Midbrain (tissue), 1 donor: Measurements from ENCODE around the gene HSPA12B.

Experiments
- DNase-seq: peaks from one replicate; lab custom pipeline; 2025; lab: John Stamatoyannopoulos, UW

HSPA12B gene

GRCh38 chr20:3732327-3733118 lies at the start of gene HSPA12B:
Gene HSPA12B (plus strand): TSS chr20:3732685. CDS start chr20:3738675, 5,990 bp downstream.
- DNase-seq = no peak

- no peak for DNase-seq
Observed at GRCh38 chr20:3685341-3685740, 47.1 kb upstream of the HSPA12B start.

- DNase-seq = no peak
Observed at GRCh38 chr20:3686421-3686820, 46.1 kb upstream of the HSPA12B start.

GRCh38 chr20:3686867-3687321 lies 45.6 kb upstream of the HSPA12B start:
- peak; percentile 73 for DNase-seq

- peak; percentile 30 for DNase-seq
Observed at GRCh38 chr20:3687655-3688054, 44.8 kb upstream of the HSPA12B start.

- DNase-seq = no peak
Observed at GRCh38 chr20:3689978-3690377, 42.5 kb upstream of the HSPA12B start.

- no peak for DNase-seq
Observed at GRCh38 chr20:3690413-3690812, 42.1 kb upstream of the HSPA12B start.

GRCh38 chr20:3691306-3691705 lies 41.2 kb upstream of the HSPA12B start:
- DNase-seq = no peak

GRCh38 chr20:3691897-3692296 lies 40.6 kb upstream of the HSPA12B start:
- DNase-seq = no peak

GRCh38 chr20:3692706-3693294 lies 39.7 kb upstream of the HSPA12B start:
- no peak for DNase-seq

GRCh38 chr20:3693376-3693775 lies 39.1 kb upstream of the HSPA12B start:
- no peak for DNase-seq

- no peak for DNase-seq
Observed at GRCh38 chr20:3694864-3695263, 37.6 kb upstream of the HSPA12B start.

GRCh38 chr20:3696200-3696599 lies 36.3 kb upstream of the HSPA12B start:
- no peak for DNase-seq

GRCh38 chr20:3696745-3697587 lies 35.5 kb upstream of the HSPA12B start:
- DNase-seq = no peak

GRCh38 chr20:3697588-3698305 lies 34.7 kb upstream of the HSPA12B start:
- DNase-seq = no peak

- no peak for DNase-seq
Observed at GRCh38 chr20:3698591-3699001, 33.9 kb upstream of the HSPA12B start.

GRCh38 chr20:3699037-3699436 lies 33.4 kb upstream of the HSPA12B start:
- DNase-seq = no peak

GRCh38 chr20:3701061-3701998 lies 31.2 kb upstream of the HSPA12B start:
- DNase-seq = no peak

- no peak for DNase-seq
Observed at GRCh38 chr20:3702611-3703391, 29.7 kb upstream of the HSPA12B start.

GRCh38 chr20:3704087-3704486 lies 28.4 kb upstream of the HSPA12B start:
- DNase-seq = no peak
